Measurements from ENCODE around the gene GUCA2B.

The GUCA2B gene

GRCh38 chr1:42157667-42158066 is 4.5 kb downstream of the GUCA2B start:
- DNase-seq (ENCODE audit: low read depth, low spot score) = no peak
- no peaks in the 10 kb centered on the region for H3K4me1 ChIP-seq (ENCODE audit: insufficient read depth, insufficient read length)
- H3K36me3 ChIP-seq (ENCODE audit: insufficient read depth, insufficient read length, low read length) = no peaks in the 10 kb centered on the region
- H3K9ac ChIP-seq (ENCODE audit: insufficient read length, low read depth) = no peak overlapping the region
- TF ChIP-seq YY1 (IDR thresholded peaks at IDR 0.05; ENCODE audit: insufficient read depth, insufficient read length) = no peak
- no peak for TF ChIP-seq SUZ12 (IDR thresholded peaks at IDR 0.05; ENCODE audit: extremely low read depth, insufficient read depth, insufficient read length)
- no peak for TF ChIP-seq ZNF274 (IDR thresholded peaks at IDR 0.05; ENCODE audit: low read depth, low read length)
- peaks cover 4% of the 10 kb centered on the region for H3K27me3 ChIP-seq (ENCODE audit: insufficient read depth, insufficient read length)
- H3K9me3 ChIP-seq (ENCODE audit: insufficient read depth, low read length) = 0 out of 2 replicates have a peak, but pooled peaks cover 4% of the 10 kb centered on the region
- no peak overlapping the region for H3K4me3 ChIP-seq (ENCODE audit: insufficient read length, low read depth)

- Histone ChIP-seq H3K4me1 (ENCODE audit: insufficient read depth, insufficient read length) (no peaks in the 10 kb centered on the region), H3K9me3 (ENCODE audit: insufficient read depth, low read length) (0 out of 2 replicates have a peak, but pooled peaks cover 4% of the 10 kb centered on the region), H3K36me3 (ENCODE audit: insufficient read depth, insufficient read length, low read length) (no peaks in the 10 kb centered on the region), H3K27me3 (ENCODE audit: insufficient read depth, insufficient read length) (peaks cover 4% of the 10 kb centered on the region), H3K4me3 (ENCODE audit: insufficient read length, low read depth) (no peak overlapping the region), H3K9ac (ENCODE audit: insufficient read length, low read depth) (no peak overlapping the region)
- TF ChIP-seq ZNF274 (IDR thresholded peaks at IDR 0.05; ENCODE audit: low read depth, low read length) (no peak), YY1 (IDR thresholded peaks at IDR 0.05; ENCODE audit: insufficient read depth, insufficient read length) (no peak), SUZ12 (IDR thresholded peaks at IDR 0.05; ENCODE audit: extremely low read depth, insufficient read depth, insufficient read length) (no peak)
- DNase-seq (ENCODE audit: low read depth, low spot score) = no peak
These were observed 5.0 kb downstream of the GUCA2B start for GRCh38 chr1:42158189-42158588.

GRCh38 chr1:42162181-42162580 is 9.0 kb downstream of the GUCA2B start:
- 0 out of 2 replicates have a peak, but pooled peaks cover 4% of the 10 kb centered on the region for H3K9me3 ChIP-seq (ENCODE audit: insufficient read depth, low read length)

GRCh38 chr1:42163114-42163513 is 9.9 kb downstream of the GUCA2B start:
- H3K4me1 ChIP-seq (ENCODE audit: insufficient read depth, insufficient read length) = peaks cover 17% of the 10 kb centered on the region
- no peak overlapping the region for H3K4me3 ChIP-seq (ENCODE audit: insufficient read length, low read depth)
- H3K9ac ChIP-seq (ENCODE audit: insufficient read length, low read depth) = no peak overlapping the region
- H3K27me3 ChIP-seq (ENCODE audit: insufficient read depth, insufficient read length) = no peaks in the 10 kb centered on the region
- DNase-seq (ENCODE audit: low read depth, low spot score) = no peak
- H3K36me3 ChIP-seq (ENCODE audit: insufficient read depth, insufficient read length, low read length) = no peaks in the 10 kb centered on the region
- TF ChIP-seq ZNF274 (IDR thresholded peaks at IDR 0.05; ENCODE audit: low read depth, low read length) (no peak), YY1 (IDR thresholded peaks at IDR 0.05; ENCODE audit: insufficient read depth, insufficient read length) (no peak), SUZ12 (IDR thresholded peaks at IDR 0.05; ENCODE audit: extremely low read depth, insufficient read depth, insufficient read length) (no peak)
- 0 out of 2 replicates have a peak, but pooled peaks cover 4% of the 10 kb centered on the region for H3K9me3 ChIP-seq (ENCODE audit: insufficient read depth, low read length)

More at GRCh38 chr1:42162181-42162580, 9.0 kb downstream of the GUCA2B start:
- Histone ChIP-seq H3K27me3 (ENCODE audit: insufficient read depth, insufficient read length) (no peaks in the 10 kb centered on the region), H3K4me3 (ENCODE audit: insufficient read length, low read depth) (no peak overlapping the region), H3K9ac (ENCODE audit: insufficient read length, low read depth) (no peak overlapping the region), H3K36me3 (ENCODE audit: insufficient read depth, insufficient read length, low read length) (no peaks in the 10 kb centered on the region), H3K4me1 (ENCODE audit: insufficient read depth, insufficient read length) (peaks cover 13% of the 10 kb centered on the region)
- no peak for DNase-seq (ENCODE audit: low read depth, low spot score)
- TF ChIP-seq YY1 (IDR thresholded peaks at IDR 0.05; ENCODE audit: insufficient read depth, insufficient read length) = no peak
- TF ChIP-seq SUZ12 (IDR thresholded peaks at IDR 0.05; ENCODE audit: extremely low read depth, insufficient read depth, insufficient read length) = no peak
- no peak for TF ChIP-seq ZNF274 (IDR thresholded peaks at IDR 0.05; ENCODE audit: low read depth, low read length)

- no peaks in the 10 kb centered on the region for H3K36me3 ChIP-seq (ENCODE audit: insufficient read depth, insufficient read length, low read length)
- 0 out of 2 replicates have a peak, but pooled peaks cover 4% of the 10 kb centered on the region for H3K9me3 ChIP-seq (ENCODE audit: insufficient read depth, low read length)
- TF ChIP-seq SUZ12 (IDR thresholded peaks at IDR 0.05; ENCODE audit: extremely low read depth, insufficient read depth, insufficient read length) (no peak), ZNF274 (IDR thresholded peaks at IDR 0.05; ENCODE audit: low read depth, low read length) (no peak), YY1 (IDR thresholded peaks at IDR 0.05; ENCODE audit: insufficient read depth, insufficient read length) (no peak)
- H3K9ac ChIP-seq (ENCODE audit: insufficient read length, low read depth) = no peak overlapping the region
- peaks cover 17% of the 10 kb centered on the region for H3K4me1 ChIP-seq (ENCODE audit: insufficient read depth, insufficient read length)
- no peak overlapping the region for H3K4me3 ChIP-seq (ENCODE audit: insufficient read length, low read depth)
- H3K27me3 ChIP-seq (ENCODE audit: insufficient read depth, insufficient read length) = no peaks in the 10 kb centered on the region
- DNase-seq (ENCODE audit: low read depth, low spot score) = no peak
These were observed 10.6 kb downstream of the GUCA2B start for GRCh38 chr1:42163536-42164503.

GRCh38 chr1:42164551-42165420 is 11.6 kb downstream of the GUCA2B start, which contains the start of gene GUCA2A:
Gene GUCA2A (minus strand): TSS chr1:42164745. CDS start chr1:42164712, 33 bp downstream.
- Histone ChIP-seq H3K36me3 (ENCODE audit: insufficient read depth, insufficient read length, low read length) (no peaks in the 10 kb centered on the region), H3K9ac (ENCODE audit: insufficient read length, low read depth) (peak within 1 kb of the TSS; percentile 44), H3K9me3 (ENCODE audit: insufficient read depth, low read length) (0 out of 2 replicates have a peak, but pooled peaks cover 4% of the 10 kb centered on the region), H3K4me3 (ENCODE audit: insufficient read length, low read depth) (no peak within 1 kb of the TSS), H3K4me1 (ENCODE audit: insufficient read depth, insufficient read length) (peaks cover 17% of the 10 kb centered on the region), H3K27me3 (ENCODE audit: insufficient read depth, insufficient read length) (no peaks in the 10 kb centered on the region)
- no peak for DNase-seq (ENCODE audit: low read depth, low spot score)
- no peak for TF ChIP-seq YY1 (IDR thresholded peaks at IDR 0.05; ENCODE audit: insufficient read depth, insufficient read length)
- TF ChIP-seq SUZ12 (IDR thresholded peaks at IDR 0.05; ENCODE audit: extremely low read depth, insufficient read depth, insufficient read length) = no peak
- no peak for TF ChIP-seq ZNF274 (IDR thresholded peaks at IDR 0.05; ENCODE audit: low read depth, low read length)

Data from NT2/D1 (cell line).